ENCODE data around the gene VPS37B. TPM values are rescaled to one million over a fixed set of nuclear protein-coding genes. Genes with fewer than 3 reads are reported as not detected.
"Not testable (repeated sequence)": the region's sequence is repeated elsewhere in the genome, so short reads cannot be mapped to it uniquely, and the experiment has no call there.

The VPS37B gene, protein sequence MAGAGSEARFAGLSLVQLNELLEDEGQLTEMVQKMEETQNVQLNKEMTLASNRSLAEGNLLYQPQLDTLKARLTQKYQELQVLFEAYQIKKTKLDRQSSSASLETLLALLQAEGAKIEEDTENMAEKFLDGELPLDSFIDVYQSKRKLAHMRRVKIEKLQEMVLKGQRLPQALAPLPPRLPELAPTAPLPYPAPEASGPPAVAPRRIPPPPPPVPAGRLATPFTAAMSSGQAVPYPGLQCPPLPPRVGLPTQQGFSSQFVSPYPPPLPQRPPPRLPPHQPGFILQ
- 14.1 and 25.8 TPM in 2 replicates for total RNA-seq

DNA sequence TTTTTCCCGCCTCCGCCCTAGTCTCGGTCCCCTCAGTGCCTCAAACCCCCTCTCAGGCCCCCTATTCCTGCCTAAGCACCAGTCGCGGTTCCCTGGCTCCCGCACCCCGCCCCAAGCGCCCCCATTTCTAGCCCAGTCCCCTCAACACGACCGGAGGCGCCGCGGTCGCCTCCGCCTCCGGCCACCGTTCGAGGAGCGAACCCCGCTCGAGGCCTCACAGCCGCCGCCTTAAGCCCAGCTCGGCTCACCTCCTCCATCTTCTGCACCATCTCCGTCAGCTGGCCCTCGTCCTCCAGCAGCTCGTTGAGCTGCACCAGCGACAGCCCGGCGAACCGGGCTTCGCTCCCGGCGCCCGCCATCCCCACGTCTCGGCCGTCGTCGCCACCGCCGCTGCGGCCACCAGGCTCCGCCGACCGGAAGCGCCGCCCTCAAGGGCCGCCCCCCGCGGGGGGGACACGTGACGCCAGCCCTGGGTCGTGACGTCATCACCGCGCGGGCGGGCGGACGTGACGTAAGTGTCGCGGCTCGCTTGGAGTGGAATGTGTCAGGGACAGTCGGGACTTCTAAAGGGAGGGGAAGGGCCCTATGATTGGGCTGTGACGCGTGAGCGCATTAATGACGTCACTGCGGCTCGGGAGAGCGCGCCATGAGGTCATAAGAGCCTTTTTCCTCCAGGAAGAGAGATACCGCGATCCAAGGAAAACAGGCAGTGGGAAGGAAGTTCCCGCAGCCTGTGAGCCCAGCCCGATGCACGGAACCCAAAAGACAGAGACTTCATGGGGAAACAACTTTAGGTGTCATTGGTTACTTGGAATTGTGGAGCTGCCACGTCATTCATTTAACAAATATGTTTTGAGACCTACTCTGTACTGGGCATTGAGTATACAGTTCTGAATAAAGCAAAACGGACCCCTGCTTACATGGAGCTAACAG is at the start of gene VPS37B:
Gene VPS37B, minus strand, starts transcription at position 421 of the 933 bp plus-strand sequence. Its CDS starts 62 bp downstream, at position 359.
- DNase-seq (ENCODE audit: low read depth), result peak; percentile 39

DNA sequence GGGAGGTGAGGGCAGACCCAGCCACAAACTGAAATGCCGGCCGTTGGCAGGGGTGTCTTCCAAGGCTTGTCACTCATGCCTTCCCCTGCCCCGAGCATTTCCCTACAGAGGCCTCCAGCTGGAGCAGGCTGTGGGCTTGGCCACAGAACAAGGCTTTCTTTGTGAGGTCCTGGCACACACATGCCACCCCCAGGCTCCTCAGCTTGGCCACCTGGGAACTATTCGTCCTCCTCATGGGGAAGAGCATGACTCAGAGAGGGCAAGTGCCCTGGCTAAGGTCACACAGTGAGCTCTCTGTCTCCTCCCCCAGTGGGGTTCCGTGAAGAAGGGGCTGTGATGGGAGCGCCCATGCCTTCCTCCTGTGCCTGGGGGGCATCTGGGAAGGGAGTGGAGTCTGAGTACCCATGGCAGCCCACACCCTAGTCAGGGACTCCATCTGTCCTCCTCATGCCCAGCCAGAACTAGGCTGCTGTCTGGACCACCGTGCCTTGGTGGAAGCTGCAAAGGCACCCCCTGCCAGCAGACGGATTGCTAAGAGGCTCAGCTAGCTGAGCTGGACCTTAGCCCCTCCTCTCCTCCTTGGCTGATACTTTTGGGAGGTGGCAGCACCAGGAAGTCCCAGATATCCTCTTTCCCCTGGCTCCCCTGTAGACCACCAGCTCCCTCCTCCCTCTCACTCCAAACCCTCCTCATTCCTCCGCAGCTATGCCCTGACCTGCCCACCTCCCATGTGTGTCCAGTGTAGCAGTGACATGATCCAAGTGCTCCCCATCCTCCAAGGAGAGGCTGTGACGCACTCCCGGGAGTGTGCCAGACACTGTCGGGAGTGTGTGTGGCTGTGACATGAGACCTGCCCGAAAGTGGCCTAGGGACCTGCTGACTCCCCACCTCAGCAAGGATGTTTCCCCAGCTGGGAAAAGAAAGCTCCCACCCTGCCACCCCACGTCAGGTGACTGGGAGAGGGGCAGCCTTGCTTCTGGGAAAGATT is 49.0 kb upstream of the VPS37B start:
- DNase-seq (ENCODE audit: low read depth), result peak; percentile 83

DNA sequence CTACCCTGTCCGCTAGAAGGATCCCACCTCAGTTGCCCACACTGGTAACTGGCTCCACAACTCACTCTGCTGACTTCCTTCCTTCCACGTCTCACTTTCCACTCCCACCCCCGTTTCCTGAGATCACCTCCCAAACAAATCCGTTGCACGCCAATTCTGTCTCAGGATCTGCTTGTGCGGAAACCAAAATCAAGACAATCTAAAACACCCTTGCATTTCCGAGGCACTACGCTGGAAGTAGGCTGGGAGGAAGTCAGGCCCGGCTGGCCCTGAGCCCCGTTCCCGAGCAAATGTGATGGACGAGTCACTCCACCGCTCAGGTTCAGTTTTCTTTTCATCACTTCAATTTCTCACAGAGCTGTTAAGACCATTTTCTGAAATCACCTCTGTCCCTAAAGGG is 47.3 kb upstream of the VPS37B start:
- DNase-seq (ENCODE audit: low read depth), result no peak

DNA sequence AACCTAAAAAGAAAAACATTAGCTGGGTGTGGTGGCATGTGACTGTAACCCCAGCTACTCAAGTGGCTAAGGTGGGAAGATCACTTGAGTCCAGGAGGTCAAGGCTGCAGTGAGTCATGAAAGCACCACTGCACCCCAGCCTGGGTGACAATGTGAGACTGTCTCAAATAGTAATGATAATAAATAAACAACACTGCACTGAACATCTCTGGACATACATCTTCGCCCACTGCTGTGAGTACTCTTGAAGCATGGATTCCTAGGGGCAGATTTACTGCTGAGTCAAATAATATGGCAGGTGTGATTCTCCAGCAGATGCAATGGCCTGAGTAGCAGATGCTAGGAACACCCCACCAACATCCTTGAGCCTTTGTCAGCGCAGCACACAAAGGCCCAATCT is 46.7 kb upstream of the VPS37B start:
- DNase-seq (ENCODE audit: low read depth), result peak; percentile 41

DNA sequence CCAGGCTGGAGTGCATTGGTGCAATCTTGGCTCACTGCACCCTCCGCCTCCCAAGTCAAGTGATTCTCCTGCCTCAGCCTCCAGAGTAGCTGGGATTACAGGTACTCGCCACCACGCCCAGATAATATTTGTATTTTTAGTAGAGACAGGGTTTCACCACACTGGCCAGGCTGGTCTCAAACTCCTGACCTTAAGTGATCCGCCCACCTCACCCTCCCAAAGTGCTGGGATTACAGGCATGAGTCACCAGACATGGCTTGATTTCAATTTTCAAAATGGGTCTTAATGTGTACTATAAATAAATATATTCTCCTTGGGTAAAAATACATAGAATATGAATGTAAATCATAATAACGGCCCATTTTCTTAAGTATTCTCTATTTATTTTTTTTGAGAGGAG is 45.4 kb upstream of the VPS37B start:
- DNase-seq (ENCODE audit: low read depth), result not testable (repeated sequence)

DNA sequence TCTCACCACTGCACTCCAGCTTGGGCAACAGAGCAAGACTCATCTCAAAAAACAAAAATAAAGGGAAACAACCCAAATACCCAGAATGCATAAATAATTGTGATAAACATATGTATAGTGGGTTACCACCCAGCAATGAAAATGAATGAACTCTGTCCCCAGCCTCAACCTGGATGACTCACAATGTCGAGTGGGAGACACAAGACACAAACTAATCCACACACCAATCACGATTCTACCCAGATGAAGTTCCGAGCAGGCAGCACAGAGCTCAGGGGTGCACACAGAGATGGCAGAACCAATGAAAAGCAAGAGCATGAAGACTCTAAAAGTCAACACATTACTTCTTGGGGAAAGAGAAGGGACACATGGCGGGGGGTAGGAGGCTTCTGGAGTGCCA is 43.2 kb upstream of the VPS37B start:
- no peak for DNase-seq (ENCODE audit: low read depth)

DNA sequence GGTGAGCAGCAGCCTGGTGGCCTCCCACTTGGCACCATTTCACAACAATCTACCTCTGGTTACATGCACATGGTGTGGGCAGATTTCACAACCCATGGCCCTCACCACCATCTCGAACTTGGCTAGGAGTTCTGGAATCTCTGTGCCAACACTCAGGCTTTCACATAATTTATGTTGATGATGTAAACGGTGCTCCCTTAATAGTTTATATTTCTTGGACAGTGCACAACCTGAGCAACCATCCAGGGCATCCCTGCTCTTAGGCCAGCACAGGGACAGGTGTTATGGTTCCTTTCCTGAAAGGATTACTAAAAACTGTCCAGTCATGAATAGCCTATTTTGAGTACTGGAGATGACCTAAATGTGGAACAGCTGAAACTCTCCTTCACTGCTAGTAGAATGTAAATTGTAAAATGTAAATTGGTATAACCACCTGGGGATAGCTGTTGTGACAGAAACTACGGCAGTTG is 41.7 kb upstream of the VPS37B start:
- DNase-seq (ENCODE audit: low read depth), result peak; percentile 51

DNA sequence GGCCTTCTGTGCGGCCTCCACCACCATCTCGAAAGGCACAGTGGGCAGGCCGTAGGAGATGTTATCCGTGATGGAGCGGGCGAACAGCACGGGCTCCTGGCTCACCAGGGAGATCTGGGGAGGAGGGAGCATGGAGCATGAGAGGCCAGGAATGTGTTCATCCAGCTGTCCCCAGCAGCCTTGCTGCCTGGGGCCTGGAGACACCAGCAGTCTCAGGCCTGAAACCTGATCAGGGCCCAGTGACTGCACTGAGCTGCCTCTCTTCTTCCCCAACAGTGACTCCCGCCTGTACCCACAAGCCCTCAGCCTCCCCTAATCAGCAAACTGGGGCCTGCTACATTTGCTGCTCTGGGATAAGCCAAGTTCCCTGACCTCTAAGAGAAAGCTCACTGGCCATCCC is 39.4 kb upstream of the VPS37B start:
- no peak for DNase-seq (ENCODE audit: low read depth)

DNA sequence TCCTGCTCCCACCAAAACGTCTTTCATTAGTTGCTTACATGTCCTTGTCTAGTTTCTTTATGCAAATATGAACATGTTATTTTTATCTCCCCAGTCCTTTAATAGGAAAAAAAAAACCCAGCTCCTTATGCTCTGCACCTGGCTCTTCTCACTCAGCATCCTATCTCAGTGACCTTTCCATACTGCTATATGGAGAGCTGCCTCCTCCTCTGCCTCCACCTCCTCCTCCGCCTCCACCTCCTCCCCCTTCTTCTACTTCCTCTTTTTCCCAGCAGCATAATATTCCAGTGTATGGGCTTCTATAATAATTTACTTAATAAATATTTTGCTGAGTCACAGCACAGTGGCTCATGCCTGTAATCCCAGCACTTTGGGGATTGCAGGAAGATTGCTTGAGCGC is 38.8 kb upstream of the VPS37B start:
- no peak for DNase-seq (ENCODE audit: low read depth)

DNA sequence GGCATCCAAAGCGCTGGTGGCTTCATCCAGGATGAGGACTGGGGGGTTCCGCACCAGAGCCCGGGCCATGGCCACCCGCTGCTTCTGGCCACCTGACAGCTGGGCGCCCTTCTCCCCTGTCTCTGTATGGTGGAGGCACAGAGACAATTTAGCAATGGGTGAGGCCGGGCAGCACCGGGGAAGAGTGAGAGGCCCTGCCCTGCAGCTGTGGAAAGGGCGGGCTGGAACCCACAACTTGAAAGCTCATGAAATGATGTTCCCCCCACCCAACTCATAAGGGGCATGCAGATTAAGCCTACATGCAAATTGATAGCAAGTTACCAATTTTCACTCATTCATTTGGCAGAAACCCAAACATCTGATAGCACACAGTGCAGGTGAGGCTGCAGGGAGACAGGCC is 36.3 kb upstream of the VPS37B start:
- no peak for DNase-seq (ENCODE audit: low read depth)

DNA sequence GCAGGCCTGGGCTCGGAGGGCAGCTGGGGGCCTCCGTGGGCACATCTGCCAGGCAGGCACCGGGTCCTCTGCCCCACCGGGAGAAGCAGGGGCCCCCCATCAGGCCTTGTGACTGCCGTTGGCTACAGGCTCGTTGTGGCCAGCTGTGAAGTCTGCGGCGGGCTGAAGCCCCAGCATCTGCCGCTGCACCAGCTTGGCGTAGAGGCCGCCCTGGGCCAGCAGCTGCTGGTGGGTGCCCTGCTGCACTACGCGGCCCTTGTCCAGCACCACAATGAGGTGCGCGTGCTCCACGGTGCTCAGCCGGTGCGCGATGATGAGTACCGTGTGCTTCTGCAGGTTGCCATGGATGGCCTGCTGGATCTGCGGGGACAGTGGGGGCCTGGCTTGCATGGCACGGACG is 33.9 kb upstream of the VPS37B start:
- no peak for DNase-seq (ENCODE audit: low read depth)

DNA sequence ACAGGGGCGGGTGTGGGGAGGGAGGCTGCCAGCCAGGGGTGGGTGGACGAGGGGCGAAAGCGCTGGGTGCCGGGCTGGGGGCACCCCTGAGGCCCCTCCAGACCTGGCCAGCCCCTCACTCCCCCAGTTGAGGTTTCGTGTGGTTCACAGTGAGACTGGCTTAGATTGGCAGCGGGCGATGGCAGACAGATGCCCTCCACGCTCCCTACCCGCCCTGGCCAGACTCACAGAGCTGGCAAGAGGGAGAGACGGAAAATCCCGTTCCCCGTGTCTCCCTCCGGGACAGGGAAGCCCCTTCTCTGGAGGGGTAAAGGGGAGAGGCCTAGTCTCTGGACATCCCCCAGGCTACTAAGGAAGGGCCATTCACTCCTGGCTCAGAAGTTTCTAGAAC is 33.2 kb upstream of the VPS37B start:
- DNase-seq (ENCODE audit: low read depth), result no peak

DNA sequence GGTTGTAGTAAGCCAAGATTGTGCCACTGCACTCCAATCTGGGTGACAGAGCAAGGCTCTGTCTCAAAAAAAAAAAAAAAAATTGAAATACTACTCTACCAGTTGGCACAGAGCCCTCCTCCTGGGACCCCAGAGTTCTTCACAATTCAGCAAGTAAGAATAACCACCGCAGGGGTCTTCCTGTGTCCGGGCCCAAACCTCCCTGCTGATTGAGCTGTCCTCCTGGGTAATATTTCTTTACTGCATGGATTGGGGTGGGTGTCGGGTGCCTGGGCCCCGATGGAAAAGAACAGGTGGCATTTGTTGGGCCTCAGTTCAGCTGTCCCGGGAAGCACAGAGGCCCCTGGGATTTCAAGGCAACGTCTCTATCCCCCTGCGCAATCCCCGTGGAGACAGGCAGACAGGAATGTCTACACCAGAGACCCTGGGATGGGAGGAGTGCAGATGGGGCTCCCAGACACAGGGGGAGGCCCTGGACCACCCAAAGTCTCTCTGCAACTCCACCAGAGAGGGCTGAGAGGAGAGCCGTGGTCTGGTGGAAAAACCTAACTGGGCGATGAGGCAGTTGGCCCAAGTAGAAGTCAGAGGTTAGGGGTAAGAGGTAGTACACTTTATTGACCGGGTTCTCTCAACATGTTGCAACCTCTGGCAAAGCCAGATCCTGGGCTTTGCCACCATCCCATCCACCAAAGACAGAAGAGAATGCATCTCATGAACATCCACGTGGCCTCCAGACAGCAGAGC is 32.7 kb upstream of the VPS37B start:
- no peak for DNase-seq (ENCODE audit: low read depth)

DNA sequence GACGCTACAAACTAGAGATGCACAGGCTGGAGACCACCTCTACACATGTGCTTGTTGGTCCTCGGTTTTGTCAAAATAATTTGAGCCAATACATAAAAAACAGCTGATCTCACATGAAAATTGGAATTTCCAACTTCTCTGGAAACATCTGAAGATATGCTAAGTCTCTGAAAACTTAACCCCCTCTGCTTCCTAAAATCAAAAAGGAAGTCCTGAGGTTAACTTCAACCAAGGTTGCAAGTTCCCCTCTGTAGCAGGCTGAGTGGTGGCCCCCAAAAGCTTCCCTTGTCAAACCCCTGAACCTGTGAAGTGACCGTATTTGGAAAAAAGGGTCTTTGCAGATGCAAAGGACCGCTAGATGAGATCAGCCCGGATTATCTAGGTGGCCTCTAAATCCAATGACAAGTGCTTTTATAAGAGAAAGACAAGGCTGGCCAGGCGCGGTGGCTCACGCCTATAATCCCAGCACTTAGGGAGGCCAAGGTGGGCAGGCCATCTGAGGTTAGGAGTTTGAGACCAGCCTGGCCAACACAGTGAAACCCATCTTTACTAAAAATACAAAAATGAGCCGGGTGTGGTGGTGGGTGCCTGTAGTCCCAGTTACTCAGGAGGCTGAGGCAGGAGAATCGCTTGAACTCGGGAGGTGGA is 32.0 kb upstream of the VPS37B start:
- DNase-seq (ENCODE audit: low read depth), result no peak

DNA sequence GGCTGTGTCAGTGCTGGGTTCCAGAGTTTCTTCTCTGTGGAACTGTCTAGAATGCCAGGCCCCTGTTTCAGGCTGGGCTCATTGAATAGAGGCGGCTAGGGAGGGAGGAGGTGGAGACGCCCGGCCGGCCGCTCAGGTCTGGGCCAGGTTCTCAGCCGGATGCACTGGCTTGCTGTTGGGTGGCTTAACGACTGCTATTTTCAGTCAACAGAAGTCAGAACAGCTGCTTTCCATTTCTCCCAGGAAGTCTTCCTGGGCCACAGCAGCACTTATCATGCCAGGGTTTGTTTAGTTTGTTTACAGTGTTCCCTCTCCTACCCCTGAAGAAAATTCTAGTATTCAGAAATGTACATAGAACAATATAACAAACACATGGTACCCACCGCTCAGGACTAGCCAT is 26.0 kb upstream of the VPS37B start:
- DNase-seq (ENCODE audit: low read depth), result no peak

DNA sequence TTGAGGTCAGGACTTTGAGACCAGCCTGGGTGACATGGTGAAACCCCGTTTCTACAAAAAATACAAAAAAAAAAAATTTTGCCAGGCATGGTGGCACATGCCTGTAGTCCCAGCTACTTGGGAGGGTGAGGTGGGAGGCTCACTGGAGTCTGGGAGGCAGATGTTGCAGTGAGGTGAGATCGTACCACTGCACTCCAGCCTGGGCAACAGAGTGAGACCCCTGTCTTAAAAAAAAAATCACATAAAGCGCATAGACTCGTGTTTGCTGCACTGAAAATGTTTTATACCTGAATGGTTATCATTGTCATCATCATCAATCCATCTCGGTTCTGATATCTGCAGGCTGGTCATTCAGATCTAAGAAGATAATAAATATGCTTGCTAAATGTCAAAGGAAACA is 24.8 kb upstream of the VPS37B start:
- no peak for DNase-seq (ENCODE audit: low read depth)

DNA sequence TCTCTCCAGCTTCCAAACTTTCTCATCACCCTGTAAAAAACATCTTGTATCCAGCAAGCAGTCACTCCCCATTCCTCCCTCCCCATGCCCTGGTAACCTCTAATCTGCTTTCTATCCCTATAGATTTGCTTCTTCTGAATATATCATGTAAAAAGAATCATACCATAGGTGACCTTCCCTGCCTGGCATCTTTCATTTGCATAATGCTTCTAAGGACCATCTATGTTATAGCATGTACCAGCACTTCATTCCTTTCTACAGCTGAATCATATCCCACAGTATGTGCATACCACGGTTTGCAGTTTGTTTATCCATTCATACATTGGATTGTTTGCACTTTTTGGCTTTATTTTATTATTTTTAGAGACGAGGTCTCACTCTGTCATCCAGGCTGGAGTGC is 22.9 kb upstream of the VPS37B start:
- DNase-seq (ENCODE audit: low read depth), result no peak

DNA sequence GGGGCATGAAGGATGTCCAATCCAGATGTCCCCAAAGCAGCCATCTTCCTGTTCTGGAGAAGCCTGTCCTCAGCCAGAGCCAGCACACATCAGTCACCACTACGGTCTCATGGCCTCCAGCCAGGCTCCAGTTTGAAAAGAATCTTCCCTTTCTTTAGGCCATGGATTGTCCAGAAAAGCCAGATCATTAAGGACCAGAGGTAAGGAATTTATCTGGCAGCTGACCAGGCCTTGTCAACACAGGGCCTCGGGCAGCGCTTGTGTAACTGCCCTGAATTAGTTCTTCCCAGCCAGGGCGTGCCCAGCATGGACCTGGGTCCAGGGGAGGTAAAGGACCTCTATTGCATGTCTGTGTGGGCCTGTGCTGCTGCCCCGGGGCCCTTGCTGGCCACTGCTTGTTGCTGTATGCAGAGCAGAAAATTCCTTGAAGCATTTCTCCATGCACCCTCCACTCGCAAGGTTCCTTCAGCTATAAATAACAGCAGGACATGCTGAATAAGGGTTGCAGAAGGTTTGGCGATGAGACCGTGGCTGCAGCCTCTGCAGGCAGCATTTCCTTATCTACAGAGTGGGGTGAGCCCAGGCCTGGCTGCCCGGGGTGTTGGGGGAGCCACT is 21.7 kb upstream of the VPS37B start:
- DNase-seq (ENCODE audit: low read depth), result peak; percentile 82

DNA sequence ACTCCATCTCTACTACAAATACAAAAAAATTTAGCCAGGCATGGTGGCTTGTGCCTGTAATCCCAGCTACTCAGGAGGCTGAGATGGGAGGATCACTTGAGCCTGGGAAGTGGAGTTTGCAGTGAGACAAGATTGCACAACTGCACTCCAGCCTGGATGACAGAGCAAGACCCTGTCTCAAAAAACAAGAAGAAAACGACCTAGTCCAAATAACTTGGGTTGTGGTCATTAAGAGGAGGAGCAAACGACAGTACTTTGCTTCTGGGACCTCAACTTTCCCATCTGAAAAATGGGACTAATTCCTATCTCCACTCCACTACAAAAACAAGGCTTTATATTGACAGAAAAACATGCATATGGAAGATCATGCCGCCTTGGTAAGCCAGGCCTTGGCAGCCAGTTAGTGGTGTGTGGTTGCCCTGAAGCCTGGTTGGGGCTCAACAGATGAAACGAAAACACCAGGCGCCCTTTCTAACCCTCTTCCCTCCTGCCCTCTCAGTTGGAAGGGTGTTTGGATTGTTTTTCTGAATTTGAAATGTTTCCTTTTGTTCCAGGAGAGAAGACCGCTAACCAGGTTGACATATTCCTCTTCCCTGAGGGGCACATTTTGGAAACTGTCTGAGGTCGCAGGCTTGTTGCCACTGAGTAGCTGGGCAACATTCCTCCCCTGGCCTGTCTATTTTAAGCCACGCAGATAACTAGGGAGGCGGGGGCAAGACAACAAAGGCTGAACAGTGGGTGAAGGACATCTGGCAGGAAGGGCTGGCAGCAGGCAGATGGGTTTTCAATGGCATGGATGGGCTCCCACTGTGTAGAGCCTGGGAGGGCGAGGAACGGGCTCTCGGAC is 13.7 kb upstream of the VPS37B start:
- DNase-seq (ENCODE audit: low read depth), result no peak

Data from renal cortical epithelial cell (primary cell).